DND-41 (cell line): Measurements from ENCODE around the gene SYT1.

Source experiments
- ATAC-seq: fragments of 200-7000 bp; cut with Tn5 transposase; 3 replicates; pipeline ENCODE4 v1.9.1; 2021; ENCODE audit warnings: low read depth; ENCODE audit not compliant: insufficient read depth
- DNase-seq: peaks from one replicate; pipeline ENCODE4 v3.0.0-alpha.2; 2020
- H2AFZ ChIP-seq: 2 replicates; pipeline ENCODE4 v1.6.0; 2012; ENCODE audit warnings: low read depth, low read length
- H3K27ac ChIP-seq: 2 replicates; pipeline ENCODE4 v1.5.1; 2012; ENCODE audit warnings: low read length, inconsistent platforms
- H3K27me3 ChIP-seq: fragments of 200-600 bp; sonication (generic); 2 replicates; pipeline ENCODE4 v1.6.0; 2012; ENCODE audit warnings: low read length, mild to moderate bottlenecking, inconsistent platforms; ENCODE audit not compliant: insufficient read depth, poor library complexity
- H3K36me3 ChIP-seq: 2 replicates; pipeline ENCODE4 v1.5.1; 2012; ENCODE audit warnings: low read length, inconsistent platforms; ENCODE audit not compliant: insufficient read depth
- H3K4me1 ChIP-seq: 2 replicates; pipeline ENCODE4 v1.5.1; 2012; ENCODE audit warnings: mild to moderate bottlenecking, low read length; ENCODE audit not compliant: insufficient read depth
- H3K4me2 ChIP-seq: 2 replicates; pipeline ENCODE4 v1.6.0; 2012; ENCODE audit warnings: mild to moderate bottlenecking, moderate library complexity, low read length, inconsistent platforms; ENCODE audit not compliant: insufficient read depth
- H3K4me3 ChIP-seq, 2 experiments: fragments of 200-600 bp in 1 of 2; shearing (Covaris generic) in 1 of 2; 2 replicates each; pipeline ENCODE4 v1.5.1; 2012 to 2016; ENCODE audit warnings: inconsistent platforms in 2 of 2, low read length in 2 of 2, mild to moderate bottlenecking in 2 of 2, low read depth in 1 of 2, moderate library complexity in 1 of 2
- H3K79me2 ChIP-seq: 2 replicates; pipeline ENCODE4 v1.6.0; 2012; ENCODE audit warnings: low read length, inconsistent platforms; ENCODE audit not compliant: insufficient read depth
- H3K9ac ChIP-seq: 2 replicates; pipeline ENCODE4 v1.6.0; 2012; ENCODE audit warnings: low read depth, mild to moderate bottlenecking, inconsistent platforms, low read length, moderate library complexity
- H3K9me3 ChIP-seq: 2 replicates; pipeline ENCODE4 v1.5.1; 2012; ENCODE audit warnings: low read length, moderate library complexity, mild to moderate bottlenecking, inconsistent platforms; ENCODE audit not compliant: insufficient read depth, severe bottlenecking
- H4K20me1 ChIP-seq: 2 replicates; pipeline ENCODE4 v1.6.0; 2012; ENCODE audit warnings: low read length; ENCODE audit not compliant: insufficient read depth
- CTCF ChIP-seq: IDR thresholded peaks from 2 replicates; pipeline ENCODE4 v1.5.1; 2012; ENCODE audit warnings: borderline replicate concordance, low read length, moderate library complexity, mild to moderate bottlenecking; ENCODE audit not compliant: poor library complexity, severe bottlenecking; ENCODE audit errors: extremely low read depth
- EZH2 ChIP-seq: IDR thresholded peaks from 3 replicates; pipeline ENCODE4 v1.6.1; 2012; ENCODE audit warnings: borderline replicate concordance, low read depth, mild to moderate bottlenecking, moderate library complexity, low read length, inconsistent platforms; ENCODE audit not compliant: severe bottlenecking

Gene SYT1

GRCh38 chr12:79411791-79412190 lies 547.2 kb downstream of the SYT1 start:
- ATAC-seq = no peak
- H3K9ac ChIP-seq = no peak overlapping the region
- DNase-seq = no peak
- H3K4me3 ChIP-seq = no peak overlapping the region
- H2AFZ ChIP-seq = no peak overlapping the region
- H3K36me3 ChIP-seq = no peaks in the 10 kb centered on the region
- H3K4me1 ChIP-seq = no peaks in the 10 kb centered on the region
- no peak overlapping the region for H3K27ac ChIP-seq
- TF ChIP-seq CTCF = no peak
- TF ChIP-seq EZH2 = no peak
- H3K79me2 ChIP-seq = no peaks in the 10 kb centered on the region
- H3K27me3 ChIP-seq = no peaks in the 10 kb centered on the region
- no peaks in the 10 kb centered on the region for H3K9me3 ChIP-seq
- no peaks in the 10 kb centered on the region for H4K20me1 ChIP-seq
- no peak overlapping the region for H3K4me2 ChIP-seq

- DNase-seq = no peak
These were observed 549.2 kb downstream of the SYT1 start for GRCh38 chr12:79413796-79414195.

GRCh38 chr12:79414252-79414651 lies 549.7 kb downstream of the SYT1 start:
- no peak overlapping the region for H3K9ac ChIP-seq
- no peaks in the 10 kb centered on the region for H4K20me1 ChIP-seq
- H3K27me3 ChIP-seq = no peaks in the 10 kb centered on the region
- TF ChIP-seq CTCF (no peak), EZH2 (no peak)
- H3K36me3 ChIP-seq = no peaks in the 10 kb centered on the region
- H3K4me3 ChIP-seq = no peak overlapping the region
- H2AFZ ChIP-seq = no peak overlapping the region
- H3K4me1 ChIP-seq = no peaks in the 10 kb centered on the region
- H3K27ac ChIP-seq = no peak overlapping the region
- H3K79me2 ChIP-seq = no peaks in the 10 kb centered on the region
- no peaks in the 10 kb centered on the region for H3K9me3 ChIP-seq
- no peak for DNase-seq
- no peak overlapping the region for H3K4me2 ChIP-seq
- no peak for ATAC-seq

More at GRCh38 chr12:79413796-79414195, 549.2 kb downstream of the SYT1 start:
- Histone ChIP-seq H3K4me1 (no peaks in the 10 kb centered on the region), H3K9ac (no peak overlapping the region), H3K4me3 (no peak overlapping the region), H3K27ac (no peak overlapping the region), H3K4me2 (no peak overlapping the region), H3K27me3 (no peaks in the 10 kb centered on the region), H3K36me3 (no peaks in the 10 kb centered on the region), H3K9me3 (no peaks in the 10 kb centered on the region), H4K20me1 (no peaks in the 10 kb centered on the region), H2AFZ (no peak overlapping the region), H3K79me2 (no peaks in the 10 kb centered on the region)
- no peak for ATAC-seq
- no peak for TF ChIP-seq CTCF
- no peak for TF ChIP-seq EZH2

GRCh38 chr12:79415321-79415720 lies 550.7 kb downstream of the SYT1 start:
- H3K79me2 ChIP-seq = no peaks in the 10 kb centered on the region
- DNase-seq (no peak), ATAC-seq (no peak)
- no peak overlapping the region for H3K4me3 ChIP-seq
- H3K9me3 ChIP-seq = no peaks in the 10 kb centered on the region
- H3K4me2 ChIP-seq = no peak overlapping the region
- no peaks in the 10 kb centered on the region for H3K4me1 ChIP-seq
- no peaks in the 10 kb centered on the region for H4K20me1 ChIP-seq
- H3K36me3 ChIP-seq = no peaks in the 10 kb centered on the region
- no peak overlapping the region for H3K27ac ChIP-seq
- H3K9ac ChIP-seq = no peak overlapping the region
- TF ChIP-seq CTCF (no peak), EZH2 (no peak)
- H2AFZ ChIP-seq = no peak overlapping the region
- no peaks in the 10 kb centered on the region for H3K27me3 ChIP-seq
